SW480 (cell line): ENCODE data around the gene POLR3C.

Experiments used
- DNase-seq: peaks from one replicate; pipeline ENCODE4 v3.0.0-alpha.2; 2016; ENCODE audit warnings: low spot score

The POLR3C gene

DNA sequence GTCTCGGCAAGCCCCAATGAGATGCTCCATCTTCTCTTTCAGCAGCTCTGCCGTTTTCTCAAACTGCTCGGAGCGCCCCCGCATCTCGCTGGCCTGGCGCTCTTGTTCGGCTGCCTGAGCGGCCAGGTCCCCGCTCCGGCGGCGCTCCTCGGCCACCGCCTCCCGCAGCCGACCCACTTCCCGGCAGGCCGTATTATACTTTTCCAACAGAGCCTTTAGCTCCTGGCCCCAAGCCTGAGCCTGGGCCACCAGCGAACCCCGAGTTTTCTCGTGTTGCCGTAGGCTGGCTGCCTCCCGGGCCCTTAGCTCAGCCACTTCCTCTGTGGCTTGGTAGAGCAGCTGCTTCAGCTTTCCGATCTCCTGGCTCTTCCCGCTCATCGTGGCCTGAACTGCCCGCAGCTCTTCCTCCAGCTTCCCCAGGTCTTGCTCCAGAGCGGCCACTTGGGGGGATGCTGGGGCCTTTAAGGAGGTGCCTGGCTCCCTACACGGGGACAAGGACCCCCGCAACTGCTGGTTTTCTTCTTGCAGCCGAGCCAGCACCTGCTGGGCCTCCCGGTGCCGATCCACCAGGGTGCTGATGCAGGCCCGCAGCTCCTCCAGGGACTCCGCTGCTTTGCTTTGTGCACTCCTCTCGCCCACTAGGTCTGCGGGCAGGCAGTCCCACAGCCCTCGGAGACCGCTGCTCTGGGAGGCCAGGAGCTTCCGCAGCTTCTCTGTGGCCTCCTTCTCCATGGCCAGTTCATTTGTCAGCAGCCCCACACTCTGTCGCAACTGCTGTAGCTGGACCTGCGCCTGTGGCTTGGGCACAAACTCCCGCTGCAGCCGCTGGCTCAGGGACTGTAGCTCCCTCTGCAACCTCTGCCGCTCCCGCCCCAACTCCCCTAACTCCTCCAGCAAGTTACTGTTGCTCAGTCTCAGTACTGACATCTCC is 48.3 kb downstream of the POLR3C start:
- DNase-seq, result no peak

DNA sequence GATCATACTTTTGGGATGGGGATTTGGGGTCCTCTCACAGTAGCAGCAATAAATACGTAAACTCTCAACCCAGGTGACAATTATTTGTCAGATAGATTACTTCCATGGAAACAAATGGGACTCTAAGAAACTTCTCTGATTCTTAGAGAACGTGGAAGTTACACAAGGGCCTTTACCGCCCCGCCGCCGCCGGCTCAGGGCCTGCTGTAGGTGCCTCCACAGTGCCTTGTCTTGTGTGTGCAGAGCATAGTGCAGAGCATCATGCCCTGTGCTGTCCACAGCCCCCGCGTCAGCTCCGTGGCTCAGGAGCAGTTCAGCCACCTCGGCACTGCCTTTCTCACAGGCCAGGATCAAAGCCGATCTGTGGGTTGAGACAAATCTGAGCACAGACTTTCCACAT is 50.6 kb downstream of the POLR3C start:
- DNase-seq, result no peak

DNA sequence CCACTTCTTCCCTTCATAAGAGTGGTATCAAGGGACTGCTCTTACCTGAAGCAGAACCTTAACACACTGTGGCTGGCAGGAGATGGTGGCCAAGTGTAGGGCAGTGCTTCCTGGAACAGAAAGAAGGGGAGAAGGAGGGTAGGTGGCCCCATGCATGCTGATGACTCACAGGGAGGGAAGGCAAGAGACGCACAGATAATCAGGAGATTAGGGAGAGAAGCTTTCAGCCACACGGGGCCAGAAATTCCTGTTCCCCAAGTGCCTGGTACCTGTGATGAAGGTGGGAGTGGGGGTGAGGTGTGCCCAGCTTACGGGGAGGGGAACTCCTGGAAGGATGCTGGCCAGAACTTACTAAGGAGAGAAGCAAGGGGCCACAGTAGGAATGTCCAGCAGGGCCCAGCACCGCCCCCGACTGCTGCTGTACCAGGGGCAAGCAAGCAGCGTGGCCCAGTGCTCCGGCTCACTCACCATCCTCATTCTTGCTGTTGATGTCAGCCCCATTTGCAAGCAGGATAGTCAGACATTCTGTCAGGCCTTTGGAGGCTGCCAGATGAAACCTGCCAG is 54.0 kb downstream of the POLR3C start:
- peak; percentile 14 for DNase-seq

DNA sequence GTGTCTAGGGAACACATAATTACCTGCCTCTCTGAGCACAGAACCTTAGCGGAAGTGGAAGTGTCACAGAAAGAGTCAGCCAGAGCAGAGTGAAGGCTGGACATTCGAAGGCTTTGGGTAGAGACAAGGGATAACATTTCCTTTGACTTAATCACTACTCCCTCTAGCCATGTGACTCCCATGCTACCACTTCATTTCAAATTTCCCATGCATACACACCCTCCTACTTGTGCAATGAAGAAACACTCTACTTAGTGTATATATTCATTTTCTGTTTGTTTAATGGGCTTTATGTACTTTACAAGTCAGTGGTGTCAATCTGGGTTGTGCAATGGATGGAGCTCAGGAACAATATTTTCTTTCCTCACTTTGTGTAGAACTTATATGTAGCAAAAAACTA is 54.7 kb downstream of the POLR3C start:
- no peak for DNase-seq

DNA sequence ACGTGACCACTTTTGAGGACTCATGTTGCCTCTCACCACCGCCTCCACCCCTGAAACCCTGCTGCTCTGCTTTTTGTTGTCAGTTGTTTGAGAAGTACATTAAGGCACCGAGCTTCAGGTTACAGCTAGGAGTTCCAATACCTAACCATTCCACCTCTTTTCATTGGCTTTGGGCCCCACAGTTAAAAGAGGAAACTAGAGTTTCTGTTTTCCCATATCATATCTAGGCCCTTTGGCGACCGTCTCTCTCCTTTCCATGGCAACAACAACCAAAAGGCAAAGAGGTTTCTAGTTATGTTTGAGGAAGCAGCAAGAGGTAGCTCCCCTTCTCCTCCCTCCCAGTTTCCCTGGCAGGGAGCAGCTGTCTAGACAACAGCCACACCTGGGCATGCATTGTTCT is 55.8 kb downstream of the POLR3C start:
- peak; percentile 13 for DNase-seq

DNA sequence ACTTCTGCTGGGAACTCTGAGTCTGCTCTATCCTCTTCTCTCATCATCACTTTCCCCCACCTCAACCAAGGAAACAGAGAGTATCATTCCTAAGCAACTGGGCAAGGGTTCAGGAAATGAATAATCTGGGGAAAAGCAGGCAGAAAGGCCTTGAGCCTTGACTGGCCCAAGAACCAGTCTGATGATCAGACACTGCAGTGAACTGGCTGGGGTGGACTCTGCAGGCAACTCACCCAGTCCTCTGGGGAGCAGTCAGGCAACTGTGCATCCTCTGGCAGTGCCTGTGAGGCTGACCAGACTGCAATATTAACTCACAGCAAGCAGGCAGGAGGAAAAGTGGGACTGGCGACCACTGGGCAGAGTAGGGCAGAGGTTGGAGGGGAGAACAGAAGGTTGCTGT is 60.7 kb downstream of the POLR3C start:
- DNase-seq, result no peak

DNA sequence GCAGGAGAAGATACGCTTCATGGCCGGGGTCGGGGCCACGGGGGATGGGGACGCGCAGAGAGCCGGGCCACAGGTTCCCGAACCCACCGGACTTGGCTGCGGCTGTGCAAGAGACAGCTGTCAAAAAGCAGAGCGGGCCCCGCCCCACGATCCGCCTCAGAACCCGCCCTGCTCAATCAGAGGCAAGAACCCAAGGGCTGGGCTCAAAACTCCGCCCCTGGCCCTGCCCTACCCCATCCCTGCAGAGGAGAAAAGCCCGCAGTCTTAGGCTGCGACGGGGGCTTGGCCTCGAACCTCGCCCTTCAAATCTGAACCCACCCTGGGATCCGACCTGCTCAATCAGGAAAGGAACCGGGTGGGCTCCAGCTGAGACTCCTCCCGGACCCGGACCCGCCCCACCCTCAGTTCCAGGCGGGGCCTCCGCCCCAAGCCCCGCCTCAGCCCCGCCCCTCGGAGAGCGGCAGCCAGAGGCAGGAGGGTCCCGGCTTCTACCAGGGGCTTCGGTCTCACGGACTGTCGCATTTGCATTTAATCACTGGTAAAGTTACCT is 61.8 kb downstream of the POLR3C start, which contains the start of gene ANKRD35:
Gene ANKRD35, minus strand, starts transcription at position 129 of the 550 bp plus-strand sequence. Its CDS starts 108 bp downstream, at position 21.
- DNase-seq, result peak; percentile 61

DNA sequence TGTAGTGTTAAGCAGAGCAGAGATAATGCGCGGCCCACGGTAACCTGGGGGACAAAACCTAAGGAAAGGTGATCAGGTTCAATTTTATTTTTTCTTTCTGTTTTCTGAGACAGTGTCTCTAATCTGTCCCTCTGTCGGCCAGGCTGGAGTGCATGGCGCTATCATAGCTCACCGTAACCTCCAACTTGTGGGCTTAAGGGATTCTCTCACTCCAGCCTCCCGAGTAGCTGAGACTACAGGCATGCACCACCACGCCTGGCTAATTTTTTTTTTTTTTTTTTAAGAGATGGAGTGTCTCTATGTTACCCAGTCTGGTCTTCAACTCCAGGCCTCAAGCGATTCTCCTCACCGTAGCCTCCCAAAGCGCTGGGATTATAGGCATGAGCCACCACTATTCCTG is 62.4 kb downstream of the POLR3C start:
- no peak for DNase-seq

DNA sequence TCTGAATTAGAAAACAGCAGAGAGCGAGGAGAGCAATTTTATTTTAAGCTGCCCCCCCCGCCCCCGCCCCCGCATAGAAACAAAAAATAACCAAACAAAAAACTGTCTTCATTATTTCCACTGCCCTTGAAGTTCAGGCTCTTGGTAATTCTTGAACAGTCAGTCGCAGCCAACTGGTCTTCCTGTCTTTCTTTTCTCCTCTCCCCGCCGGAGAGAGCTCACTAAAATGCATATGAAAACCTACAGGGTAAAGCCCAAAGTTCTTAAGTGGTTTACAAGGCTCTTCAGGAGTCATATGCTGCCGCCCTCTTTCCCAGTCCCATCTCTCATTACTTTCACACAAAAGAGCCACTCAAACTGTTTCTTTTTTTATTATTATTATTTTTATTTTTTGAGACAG is 62.8 kb downstream of the POLR3C start:
- no peak for DNase-seq

DNA sequence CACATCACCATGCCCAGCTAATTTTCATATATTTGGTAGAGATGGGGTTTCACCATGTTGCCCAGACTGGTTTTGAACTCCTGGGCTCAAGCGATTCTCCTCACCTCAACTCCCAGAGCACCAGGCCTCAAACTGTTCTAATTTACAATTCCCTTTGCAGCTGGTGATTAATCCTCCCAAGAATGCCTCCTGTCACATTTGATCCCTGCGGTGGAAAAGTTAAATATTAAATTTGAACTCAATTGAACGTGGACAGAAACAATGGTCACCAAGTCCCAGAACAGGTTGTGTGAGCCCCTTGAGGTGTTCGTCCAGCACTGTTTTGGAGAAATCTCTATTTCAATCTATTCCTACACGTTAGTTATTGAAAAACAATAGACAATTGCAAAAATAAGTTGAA is 63.6 kb downstream of the POLR3C start:
- DNase-seq, result peak; percentile 32

DNA sequence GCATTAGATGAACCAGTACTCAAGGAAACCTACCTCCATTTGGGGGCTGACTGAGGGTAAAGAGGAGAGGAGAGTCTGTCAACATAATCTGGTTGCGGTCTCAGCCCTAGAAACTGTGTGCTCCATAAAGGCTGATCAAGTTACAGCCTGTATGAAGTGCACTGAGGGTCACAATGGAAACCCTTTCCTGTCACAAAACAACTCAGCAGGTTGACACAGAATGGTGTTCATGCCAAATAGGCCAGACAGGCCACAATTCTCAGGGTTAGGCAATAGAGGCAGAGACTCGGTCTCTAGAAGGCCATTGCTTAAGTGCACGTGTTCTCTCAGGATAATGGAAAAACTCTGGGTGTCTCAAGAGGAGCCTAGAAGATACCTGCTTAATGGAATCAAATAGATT is 65.7 kb downstream of the POLR3C start:
- DNase-seq, result no peak

DNA sequence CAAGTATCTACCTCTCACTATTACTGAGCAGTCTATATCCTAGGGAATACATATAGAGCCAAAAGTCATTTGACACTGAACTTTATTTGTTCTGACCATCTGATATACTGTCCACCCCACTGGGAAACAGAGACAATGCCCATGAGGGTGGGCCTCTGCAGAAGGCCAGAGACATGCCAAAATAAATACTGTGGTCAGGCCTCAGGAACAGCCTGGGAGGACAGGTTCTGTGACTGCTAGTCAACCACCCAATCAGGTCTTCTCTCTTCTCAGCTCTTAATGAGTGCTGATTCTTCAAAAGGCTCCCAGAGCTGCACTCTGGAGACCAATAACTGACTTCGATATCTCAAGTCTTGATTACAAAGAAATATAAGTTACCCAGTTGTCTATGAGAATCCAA is 67.1 kb downstream of the POLR3C start:
- no peak for DNase-seq

DNA sequence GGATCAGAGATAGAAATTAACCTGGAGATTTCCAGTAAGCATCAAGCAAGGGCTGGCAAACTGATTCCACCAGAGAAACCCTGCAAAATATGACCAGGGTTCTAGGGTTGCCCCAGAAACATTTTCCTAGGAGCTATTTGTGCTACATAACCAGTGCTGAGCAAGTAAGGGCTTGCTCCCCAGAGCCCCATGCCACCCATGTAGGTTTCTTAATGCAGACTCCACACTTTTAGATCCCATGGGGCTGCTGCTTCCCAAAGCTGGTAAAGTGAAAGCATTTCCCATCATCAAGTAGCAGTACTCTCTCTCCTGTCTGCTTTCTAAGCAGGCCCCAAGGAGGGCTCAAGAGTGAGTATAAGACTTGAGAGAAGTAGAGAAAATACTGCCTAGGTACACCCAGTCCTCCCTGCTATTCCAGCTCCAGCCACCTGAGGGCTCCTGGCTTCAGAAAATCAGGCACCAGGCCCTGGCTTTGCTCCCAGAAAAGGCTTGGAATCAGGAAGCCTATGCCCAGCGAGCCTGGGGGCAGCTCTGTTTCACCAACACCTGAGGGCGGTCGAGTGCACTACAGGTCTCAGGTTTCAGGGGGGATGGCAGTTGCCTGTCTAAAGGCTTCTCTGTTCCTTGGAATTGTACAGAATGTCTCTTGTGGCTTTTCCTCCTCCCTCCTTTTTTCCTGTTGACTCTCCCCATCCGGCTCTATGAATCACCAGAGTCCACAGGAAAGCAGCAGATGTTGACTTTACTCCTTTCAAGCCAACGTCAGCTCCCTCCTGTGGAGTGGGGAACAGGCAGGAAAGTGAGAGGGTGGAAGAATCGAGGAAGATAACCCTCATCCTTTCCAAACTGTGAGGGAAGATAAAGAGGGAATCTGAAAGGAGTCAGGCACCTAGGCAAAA is 67.8 kb downstream of the POLR3C start:
- peak; percentile 97 for DNase-seq

DNA sequence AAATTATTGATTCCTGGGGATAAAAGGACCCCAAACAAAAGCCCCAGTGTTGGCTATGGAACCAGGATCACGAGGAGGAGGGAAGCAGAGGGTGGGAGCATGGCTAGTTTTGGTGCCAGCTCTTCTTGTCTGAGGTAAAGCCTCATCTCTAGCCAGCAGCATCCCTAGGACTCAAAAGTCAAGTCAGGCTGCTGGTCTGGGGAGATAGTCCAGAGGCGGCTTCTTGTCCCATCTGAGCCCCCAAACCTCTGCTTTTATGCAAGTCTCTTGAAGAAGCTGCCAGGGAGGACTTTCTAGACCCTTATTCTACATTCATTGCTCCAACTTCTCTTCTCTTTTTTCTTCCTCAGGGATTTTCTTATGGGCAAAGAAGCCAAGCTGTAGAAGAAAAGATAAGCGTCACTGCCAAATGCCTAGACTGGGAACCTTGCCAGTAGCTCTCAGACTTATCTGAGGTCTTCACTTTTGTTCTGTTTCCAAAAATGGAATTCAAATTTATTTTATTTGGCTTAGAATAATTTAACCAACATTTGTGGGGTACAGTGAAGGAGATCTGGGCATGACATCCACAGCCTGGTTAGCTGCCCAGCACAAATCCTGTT is 68.6 kb downstream of the POLR3C start:
- DNase-seq, result no peak

DNA sequence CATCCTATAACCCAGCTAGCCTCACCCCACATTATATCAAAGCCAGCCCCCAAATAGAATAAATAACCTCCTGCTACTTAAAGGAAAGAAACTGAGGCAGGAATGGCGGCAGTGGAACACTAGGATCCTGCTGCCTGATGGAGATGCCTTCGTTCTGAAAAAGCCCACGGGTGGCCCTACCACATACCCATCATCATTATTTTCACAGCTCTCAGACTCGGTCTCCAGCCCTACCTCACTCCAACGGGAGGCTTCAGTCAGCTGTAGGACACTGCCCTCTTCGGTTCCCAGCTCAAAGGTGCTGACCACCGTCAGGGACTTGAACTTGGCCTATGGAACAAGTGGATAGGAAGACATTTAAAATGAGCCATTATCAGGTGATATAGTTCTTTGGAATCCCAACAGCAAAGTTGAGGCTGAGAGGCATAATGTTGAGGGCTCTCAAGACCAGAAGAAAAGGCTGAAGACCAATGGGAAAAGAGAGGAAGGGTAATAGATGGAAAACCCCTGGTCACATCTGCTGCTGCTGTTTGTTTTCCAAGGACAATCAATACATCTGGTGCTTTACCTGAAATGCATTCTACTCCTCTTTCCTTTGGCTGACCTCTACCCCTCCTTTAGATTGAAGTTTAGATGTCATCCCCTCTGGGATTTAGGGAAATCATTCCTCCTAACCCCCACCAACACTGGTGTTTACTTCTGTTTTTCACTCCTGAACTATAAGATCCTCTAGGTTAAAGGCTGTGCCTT is 69.5 kb downstream of the POLR3C start:
- no peak for DNase-seq
